Hepatocyte (in vitro differentiated cells): Measurements from ENCODE around the gene DSCAM. TPM values are rescaled to one million over a fixed set of nuclear protein-coding genes. Genes with fewer than 3 reads are reported as not detected.

Experiments
- DNase-seq: peaks from one replicate; pipeline ENCODE4 v3.0.0-alpha.2; 2016; ENCODE audit warnings: low spot score
- H2AFZ ChIP-seq: fragments of 200-600 bp; sonication (generic); 2 replicates; pipeline ENCODE4 v1.6.0; 2016; ENCODE audit warnings: antibody characterized with exemption, mild to moderate bottlenecking
- H3K27ac ChIP-seq: fragments of 200-600 bp; sonication (generic); 2 replicates; pipeline ENCODE4 v1.5.1; 2016; ENCODE audit warnings: mild to moderate bottlenecking
- H3K27me3 ChIP-seq: fragments of 200-600 bp; sonication (generic); 2 replicates; pipeline ENCODE4 v1.6.1; 2016
- H3K36me3 ChIP-seq: fragments of 200-600 bp; sonication (generic); replicated peaks from 2 replicates; pipeline ENCODE4 v1.5.1; 2016; ENCODE audit warnings: low read depth; ENCODE audit not compliant: insufficient read depth
- H3K4me1 ChIP-seq: fragments of 200-600 bp; sonication (generic); 2 replicates; pipeline ENCODE4 v1.5.1; 2016; ENCODE audit warnings: mild to moderate bottlenecking, moderate library complexity; ENCODE audit not compliant: insufficient read depth
- H3K4me2 ChIP-seq: fragments of 200-600 bp; sonication (generic); 2 replicates; pipeline ENCODE4 v1.6.0; 2016
- H3K4me3 ChIP-seq: fragments of 200-600 bp; sonication (generic); 2 replicates; pipeline ENCODE4 v1.5.1; 2016; ENCODE audit warnings: mild to moderate bottlenecking
- H3K79me2 ChIP-seq: fragments of 200-600 bp; sonication (generic); 2 replicates; pipeline ENCODE4 v1.6.0; 2017; ENCODE audit warnings: mild to moderate bottlenecking
- H3K9me2 ChIP-seq: fragments of 200-600 bp; sonication (generic); replicated peaks from 2 replicates; pipeline ENCODE4 v1.6.0; 2017; ENCODE audit warnings: mild to moderate bottlenecking; ENCODE audit not compliant: insufficient read depth
- H3K9me3 ChIP-seq: fragments of 200-600 bp; sonication (generic); 2 replicates; pipeline ENCODE4 v1.5.1; 2016; ENCODE audit warnings: low read depth, mild to moderate bottlenecking
- H4K20me1 ChIP-seq: fragments of 200-600 bp; sonication (generic); 2 replicates; pipeline ENCODE4 v1.6.0; 2016; ENCODE audit warnings: mild to moderate bottlenecking; ENCODE audit not compliant: insufficient read depth, poor library complexity, severe bottlenecking
- CTCF ChIP-seq: fragments of 200-600 bp; sonication (generic); IDR thresholded peaks from 2 replicates; pipeline ENCODE4 v1.5.1; 2016; ENCODE audit warnings: antibody characterized with exemption, mild to moderate bottlenecking; ENCODE audit not compliant: poor library complexity
- EZH2 ChIP-seq: fragments of 200-600 bp; sonication (generic); IDR thresholded peaks from 2 replicates; pipeline ENCODE4 v1.6.1; 2016; ENCODE audit warnings: antibody characterized with exemption, mild to moderate bottlenecking, borderline replicate concordance
- EZH2phosphoT487 ChIP-seq: fragments of 200-600 bp; sonication (generic); IDR thresholded peaks from one replicate; pipeline ENCODE4 v1.6.1; 2018; ENCODE audit warnings: antibody characterized with exemption, mild to moderate bottlenecking, low read depth, moderate library complexity; ENCODE audit not compliant: unreplicated experiment, severe bottlenecking
- WGBS: methylation state at CpG from one replicate; pipeline ENCODE4 v1.1.6; 2016; ENCODE audit warnings: low lambda C conversion rate; ENCODE audit errors: missing lambda C conversion rate; 5-methylcytosine and 5-hydroxymethylcytosine counted together
- polyA plus RNA-seq: library from polyadenylated mRNA; unstranded; fragments of >200 nt; fragmentation: Nextera tagmentation; extraction: Ambion mirVana; gene quantifications from 2 replicates; pipeline ENCODE4 v1.2.1, GENCODE V29; 2016
- total RNA-seq: library from RNA; depleted of rRNA; stranded (reverse); fragments of >200 nt; gene quantifications from 2 replicates; pipeline ENCODE4 v1.2.3, GENCODE V29; 2014

The DSCAM gene
- total and polyA plus RNA-seq, 2 experiments from 2014 or later = 0.33 TPM; not detected in 1

- 89% methylated on average over 9 of the region's 9 CpGs for WGBS
- DNase-seq = no peak
- no peaks in the 10 kb centered on the region for H3K27me3 ChIP-seq
- H4K20me1 ChIP-seq = no peaks in the 10 kb centered on the region
- H3K27ac ChIP-seq = no peak overlapping the region
- no peak overlapping the region for H2AFZ ChIP-seq
- no peaks in the 10 kb centered on the region for H3K36me3 ChIP-seq
- H3K4me3 ChIP-seq = no peak overlapping the region
- H3K79me2 ChIP-seq = no peaks in the 10 kb centered on the region
- H3K9me3 ChIP-seq = no peaks in the 10 kb centered on the region
- H3K4me2 ChIP-seq = no peak overlapping the region
- TF ChIP-seq CTCF (no peak), EZH2phosphoT487 (no peak), EZH2 (no peak)
- no peaks in the 10 kb centered on the region for H3K9me2 ChIP-seq
- H3K4me1 ChIP-seq = no peaks in the 10 kb centered on the region
Observed at GRCh38 chr21:40345711-40346321, 501.1 kb downstream of the DSCAM start.

- Histone ChIP-seq H3K9me2 (no peaks in the 10 kb centered on the region), H3K27ac (no peak overlapping the region), H3K4me2 (no peak overlapping the region)
Observed at GRCh38 chr21:40340357-40340756, 506.6 kb downstream of the DSCAM start.

GRCh38 chr21:40339050-40339449 lies 507.9 kb downstream of the DSCAM start:
- no peaks in the 10 kb centered on the region for H3K79me2 ChIP-seq
- no peaks in the 10 kb centered on the region for H3K27me3 ChIP-seq
- no peaks in the 10 kb centered on the region for H4K20me1 ChIP-seq
- DNase-seq = no peak
- no peaks in the 10 kb centered on the region for H3K9me2 ChIP-seq
- no peak overlapping the region for H3K4me3 ChIP-seq
- no peaks in the 10 kb centered on the region for H3K36me3 ChIP-seq
- no peak overlapping the region for H2AFZ ChIP-seq
- WGBS = 95% methylated on average over 18 of the region's 18 CpGs
- no peak overlapping the region for H3K27ac ChIP-seq
- H3K4me2 ChIP-seq = no peak overlapping the region
- H3K4me1 ChIP-seq = no peaks in the 10 kb centered on the region
- H3K9me3 ChIP-seq = no peaks in the 10 kb centered on the region
- TF ChIP-seq EZH2phosphoT487 = no peak
- no peak for TF ChIP-seq EZH2
- TF ChIP-seq CTCF = no peak

More at GRCh38 chr21:40340357-40340756, 506.6 kb downstream of the DSCAM start:
- no peak overlapping the region for H2AFZ ChIP-seq
- no peaks in the 10 kb centered on the region for H3K4me1 ChIP-seq
- no peaks in the 10 kb centered on the region for H3K9me3 ChIP-seq
- H3K36me3 ChIP-seq = no peaks in the 10 kb centered on the region
- H3K27me3 ChIP-seq = no peaks in the 10 kb centered on the region
- DNase-seq = no peak
- H3K79me2 ChIP-seq = no peaks in the 10 kb centered on the region
- TF ChIP-seq EZH2phosphoT487 (no peak), CTCF (no peak), EZH2 (no peak)
- H4K20me1 ChIP-seq = no peaks in the 10 kb centered on the region
- no peak overlapping the region for H3K4me3 ChIP-seq

GRCh38 chr21:40337981-40338380 lies 509.0 kb downstream of the DSCAM start:
- TF ChIP-seq EZH2 = no peak
- TF ChIP-seq EZH2phosphoT487 = no peak
- no peak for TF ChIP-seq CTCF
- Histone ChIP-seq H3K9me2 (no peaks in the 10 kb centered on the region), H3K27ac (no peak overlapping the region), H3K36me3 (no peaks in the 10 kb centered on the region), H3K4me2 (no peak overlapping the region), H3K79me2 (no peaks in the 10 kb centered on the region), H3K9me3 (no peaks in the 10 kb centered on the region), H2AFZ (no peak overlapping the region), H3K4me1 (no peaks in the 10 kb centered on the region), H4K20me1 (no peaks in the 10 kb centered on the region), H3K4me3 (no peak overlapping the region), H3K27me3 (no peaks in the 10 kb centered on the region)
- 92% methylated on average over 13 of the region's 13 CpGs for WGBS
- no peak for DNase-seq
